Skin of body (tissue), 2 donors: ENCODE measurements around the gene PPARG. TPM values are rescaled to one million over a fixed set of nuclear protein-coding genes. Genes with fewer than 3 reads are reported as not detected.
"Not testable (repeated sequence)": the region's sequence is repeated elsewhere in the genome, so short reads cannot be mapped to it uniquely, and the experiment has no call there.

Source experiments
- DNase-seq: peaks from one replicate; lab custom pipeline; 2025; lab: John Stamatoyannopoulos, UW
- total RNA-seq: library from RNA; depleted of rRNA; stranded (reverse); fragments of >200 nt; gene quantifications from one replicate; pipeline ENCODE4 v1.2.3, GENCODE V29; 2014

Gene PPARG
- 72.8 TPM for total RNA-seq

DNA sequence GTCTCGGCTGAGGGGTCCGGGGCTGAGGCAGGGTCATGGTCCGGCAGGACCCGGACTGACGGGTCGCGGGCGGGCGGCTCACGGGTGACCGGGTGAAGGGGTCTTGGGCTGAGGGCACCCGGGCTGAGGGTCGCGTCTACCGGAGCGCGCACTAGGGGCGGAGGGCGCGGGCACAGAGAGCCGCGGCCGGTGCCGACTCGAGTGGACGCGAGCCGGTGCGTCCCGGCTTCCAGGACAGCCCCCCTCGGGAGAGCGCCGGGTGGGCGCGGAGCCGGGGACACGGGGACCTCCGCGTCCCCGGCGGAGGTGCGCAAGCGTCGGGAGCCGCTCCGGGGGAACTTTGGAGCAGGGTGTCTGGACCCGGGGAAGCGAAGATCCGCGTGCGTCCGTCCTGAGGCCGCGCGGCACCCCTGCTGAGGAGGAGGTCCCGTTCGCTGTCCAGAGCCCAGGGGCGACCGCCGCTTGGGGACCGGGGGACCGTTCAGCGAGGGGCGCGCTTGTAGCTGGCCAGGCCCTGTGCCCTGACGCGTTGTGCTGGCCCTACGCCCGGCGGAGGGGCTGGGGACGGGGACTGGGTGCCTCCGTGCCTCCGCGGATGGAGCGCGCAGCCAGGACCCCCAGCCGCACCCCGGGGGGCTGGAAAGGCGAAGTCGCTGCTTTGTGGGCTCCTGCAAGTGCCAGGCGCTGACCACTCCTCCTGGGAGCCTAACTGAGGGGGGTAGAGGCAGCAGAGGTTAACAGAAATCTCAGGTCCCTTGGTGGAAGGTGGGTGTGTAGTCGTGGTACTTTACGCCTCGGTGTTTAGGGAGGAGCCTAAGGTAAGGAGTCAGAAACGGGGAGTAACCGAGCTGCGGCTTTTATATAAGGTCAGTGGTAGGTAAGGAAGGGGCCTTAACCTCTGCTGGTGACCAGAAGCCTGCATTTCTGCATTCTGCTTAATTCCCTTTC, at the start of gene PPARG:
TSS of gene PPARG (plus strand) at position 889 of the 948 bp plus-strand sequence. CDS start 90,642 bp downstream, outside the sequence.
- peak; percentile 45 for DNase-seq

DNA sequence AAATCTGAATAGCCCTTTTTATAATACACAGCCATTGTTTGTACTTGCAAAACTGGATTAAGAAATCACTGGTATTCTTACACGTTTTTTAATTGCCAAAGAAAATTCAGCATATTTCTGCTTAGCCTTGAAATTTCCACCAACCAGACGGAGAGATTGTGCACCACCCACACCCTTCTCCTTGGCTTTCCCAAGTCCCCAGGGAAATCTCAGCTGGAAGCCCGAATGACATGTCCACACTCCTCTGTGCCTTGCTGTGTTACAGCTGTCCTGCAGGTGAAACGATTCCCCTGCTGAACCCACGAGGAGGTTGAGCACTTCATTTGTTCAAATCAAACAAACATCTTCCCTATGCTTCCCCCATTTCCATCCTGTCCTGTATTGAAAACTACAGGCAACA, 49.6 kb upstream of the PPARG start:
- DNase-seq = no peak

DNA sequence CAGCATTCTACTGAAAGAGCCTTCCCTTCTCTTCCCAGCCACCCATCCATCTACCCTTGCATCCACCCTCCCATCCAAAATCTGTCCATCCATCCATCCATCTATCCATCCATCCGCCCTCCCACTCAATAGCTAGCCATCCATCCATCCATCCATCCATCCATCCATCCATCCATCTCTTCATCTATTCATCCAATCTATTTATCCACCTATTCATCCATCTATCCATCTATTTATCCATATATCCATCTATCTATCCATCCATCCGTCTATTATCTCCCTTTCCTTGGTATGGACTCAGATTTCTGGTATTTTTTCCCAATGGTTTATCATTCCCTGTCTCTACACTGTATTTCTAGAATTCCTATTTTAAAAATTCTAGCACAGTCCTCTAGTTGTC, 46.1 kb upstream of the PPARG start:
- DNase-seq = no peak

DNA sequence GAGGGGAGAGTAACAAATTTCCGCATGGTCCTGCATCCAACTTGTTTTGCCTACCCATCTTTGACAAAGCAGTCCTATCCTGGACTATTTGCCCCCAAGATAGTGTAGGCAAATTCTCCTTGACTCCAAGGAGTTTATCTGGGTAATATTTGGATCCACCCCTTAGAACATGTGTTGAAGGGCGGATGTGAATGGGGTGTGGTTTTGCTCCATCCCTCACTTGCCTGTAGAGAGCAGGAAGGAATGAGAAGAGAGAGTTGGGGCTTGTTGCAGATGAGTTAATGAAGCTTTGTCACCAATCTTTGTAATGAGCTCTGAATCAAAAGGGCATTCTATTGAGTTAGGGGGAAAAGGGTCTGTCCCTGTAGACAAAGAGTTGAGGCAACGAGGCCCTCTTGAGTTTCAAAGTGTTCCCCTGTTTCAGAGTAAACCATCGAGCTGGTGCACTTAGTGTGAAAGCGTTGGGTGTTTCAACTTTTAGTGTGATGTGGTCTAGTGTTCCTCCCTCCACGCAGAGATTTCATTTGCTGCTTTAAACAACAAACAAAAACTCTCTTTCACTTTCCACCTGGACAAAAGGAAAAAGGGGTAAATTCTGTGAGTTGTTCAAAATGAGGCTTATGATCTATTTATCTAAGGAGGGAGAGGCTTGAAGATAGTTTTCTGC, 42.2 kb upstream of the PPARG start:
- DNase-seq = no peak

DNA sequence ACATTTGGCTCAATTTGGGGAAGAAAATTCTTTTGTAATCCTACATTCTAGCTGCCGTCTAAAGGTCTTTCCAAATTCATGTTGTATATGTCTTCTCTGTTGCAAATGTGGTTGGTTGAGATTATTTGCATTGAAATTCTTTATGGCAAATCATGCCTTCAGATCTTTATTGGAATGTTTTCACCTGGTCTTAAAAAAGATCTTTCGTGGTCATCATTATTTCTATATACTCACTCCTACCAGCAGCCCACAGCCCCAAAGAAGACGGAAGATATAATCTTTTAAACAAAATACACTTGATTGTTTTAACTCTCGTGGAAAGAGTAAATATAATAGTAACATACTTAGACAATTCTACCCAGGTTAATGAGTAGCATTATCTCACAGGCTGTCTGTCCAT, 41.5 kb upstream of the PPARG start:
- DNase-seq = no peak

DNA sequence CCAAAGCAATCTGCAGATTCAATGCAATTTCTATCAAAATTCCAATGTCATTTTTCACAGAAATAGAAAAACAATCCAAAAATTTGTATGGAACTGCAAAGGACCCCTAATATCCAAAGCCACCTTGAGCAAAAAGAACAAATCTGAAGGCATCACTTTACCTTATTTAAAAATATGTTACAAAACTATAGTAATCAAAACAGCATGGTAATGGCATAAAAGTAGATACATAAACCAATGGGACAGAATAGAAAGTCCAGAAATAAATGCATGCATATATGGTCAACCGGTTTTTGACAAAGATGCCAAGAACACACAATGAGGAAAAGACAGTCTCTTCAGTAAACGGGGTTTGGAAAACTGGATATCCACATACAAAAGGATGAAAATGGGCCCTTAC, 39.4 kb upstream of the PPARG start:
- DNase-seq = no peak

DNA sequence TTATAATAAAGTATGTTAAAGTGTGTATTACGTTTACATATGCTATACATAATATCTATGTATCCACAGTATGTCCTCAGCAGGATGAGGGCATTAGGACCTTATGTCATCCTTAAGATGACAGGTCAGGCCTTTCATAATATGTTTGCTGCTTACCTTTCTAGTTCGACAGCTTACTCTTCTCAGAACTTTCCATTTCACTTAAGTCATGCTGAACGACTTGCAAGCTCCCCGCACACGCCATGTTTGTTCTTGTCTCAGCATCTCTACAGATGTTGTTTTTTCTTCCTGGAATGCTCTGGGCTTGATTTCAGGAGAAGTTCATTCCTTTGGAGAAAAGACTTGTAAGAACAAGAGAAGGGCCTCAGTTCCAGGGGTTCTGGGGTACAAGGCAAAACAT, 36.0 kb upstream of the PPARG start:
- DNase-seq = no peak

DNA sequence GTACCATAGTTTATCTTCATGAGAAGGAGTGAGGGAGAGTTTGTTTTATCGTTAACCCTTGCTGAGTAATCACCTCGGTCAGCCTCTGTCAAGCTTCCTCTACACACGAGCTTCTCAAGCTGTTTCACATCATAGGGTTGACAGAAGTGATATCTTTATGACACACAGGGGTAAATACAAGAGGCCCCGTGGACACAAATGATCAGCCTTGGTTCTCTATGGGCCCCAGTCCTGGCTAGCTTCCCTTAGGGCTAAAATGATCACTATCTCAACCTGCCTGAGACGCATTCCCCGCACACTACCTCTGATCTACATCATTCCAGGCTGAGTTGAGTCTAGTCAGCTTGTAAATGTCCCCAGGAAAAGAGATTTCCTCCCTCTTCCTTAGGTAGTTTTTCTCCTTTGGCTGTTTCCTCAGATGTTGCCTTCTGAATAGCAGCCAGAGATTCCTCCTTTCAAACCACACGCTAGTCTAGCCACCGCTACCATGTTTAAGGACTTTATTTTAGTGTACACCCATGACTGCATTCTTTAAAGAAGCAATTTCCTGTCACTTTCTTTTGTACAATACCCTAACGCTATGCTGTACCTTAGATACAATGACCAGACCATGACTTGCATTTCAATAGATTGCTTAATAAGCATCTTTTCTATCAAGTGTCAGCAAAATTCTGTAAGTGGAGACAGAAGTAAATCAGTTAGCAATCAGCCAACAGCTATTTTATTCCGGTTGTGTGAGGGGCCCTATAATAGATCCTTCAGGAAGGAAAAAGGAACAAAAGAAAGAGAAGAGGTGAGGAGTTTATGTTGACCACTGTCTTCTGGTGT, 35.1 kb upstream of the PPARG start:
- no peak for DNase-seq

DNA sequence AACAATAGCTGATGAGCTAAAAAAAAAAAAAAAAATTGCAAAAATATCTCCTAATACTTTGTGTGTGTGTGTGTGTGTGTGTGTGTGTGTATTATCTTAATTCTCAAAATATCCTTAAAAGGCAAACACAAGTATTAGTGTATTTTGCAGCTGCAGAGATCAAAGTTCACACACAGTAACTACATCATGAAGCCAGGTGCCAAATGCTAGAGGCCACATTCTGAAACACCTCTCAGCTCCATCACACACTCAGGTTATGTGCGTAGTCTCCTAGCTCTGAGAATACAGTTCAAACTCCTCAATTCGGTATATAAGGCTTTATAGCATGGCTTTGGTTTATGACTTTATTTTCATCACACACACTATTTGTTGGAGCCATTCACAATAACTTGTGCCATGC, 33.5 kb upstream of the PPARG start:
- DNase-seq = no peak

DNA sequence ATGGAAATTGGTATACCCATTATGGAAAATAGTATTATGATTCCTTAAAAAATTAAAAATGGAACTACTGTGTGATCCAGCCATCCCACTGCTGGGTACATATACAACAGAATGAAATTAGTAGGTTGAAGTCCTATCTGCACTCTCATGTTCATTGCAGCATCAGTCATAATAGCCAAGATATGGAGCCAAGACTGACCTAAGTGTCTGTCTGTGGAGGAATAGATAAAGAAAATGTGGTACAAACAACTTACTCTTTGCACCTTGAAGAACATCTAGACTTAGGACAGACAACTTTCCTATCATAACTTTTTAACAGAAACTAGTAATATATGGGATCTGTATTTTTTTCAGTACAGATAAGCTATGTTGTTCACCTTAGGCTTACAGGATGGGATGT, 30.0 kb upstream of the PPARG start:
- no peak for DNase-seq

DNA sequence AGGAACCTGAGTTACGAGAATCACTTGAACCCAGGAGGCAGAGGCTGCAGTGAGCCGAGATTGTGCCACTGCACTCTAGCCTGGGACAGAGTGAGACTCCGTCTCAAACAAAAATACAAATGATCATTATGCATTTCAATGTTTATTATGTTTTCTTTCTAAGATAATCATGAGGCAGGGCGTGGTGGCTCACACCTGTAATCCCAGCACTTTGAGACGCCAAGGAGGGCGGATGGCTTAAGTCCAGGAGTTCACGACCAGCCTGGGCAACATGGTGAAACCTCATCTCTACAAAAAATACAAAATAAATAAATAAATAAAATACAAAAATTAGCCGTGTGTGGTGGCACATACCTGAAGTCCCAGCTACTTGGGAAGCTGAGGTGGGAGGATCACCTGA, 26.7 kb upstream of the PPARG start:
- not testable (repeated sequence) for DNase-seq

DNA sequence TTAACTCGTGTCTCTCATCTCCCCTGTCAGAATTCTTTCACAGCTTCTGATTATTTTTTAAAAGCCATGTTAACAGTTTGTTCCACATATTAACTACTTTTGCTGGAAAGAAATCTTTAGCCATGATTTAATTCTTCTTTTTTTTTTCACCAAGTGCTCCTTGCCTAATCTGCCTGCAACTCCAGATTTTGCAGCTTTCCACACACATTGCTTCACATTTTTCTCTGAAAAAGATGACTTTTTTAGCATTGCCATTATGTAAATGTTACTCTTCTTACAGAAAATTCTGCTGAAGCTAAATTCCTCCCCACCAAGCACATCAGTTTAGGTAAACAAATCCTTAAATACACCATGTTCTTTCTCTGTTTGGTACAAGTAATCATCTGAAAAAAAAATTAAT, 23.4 kb upstream of the PPARG start:
- no peak for DNase-seq

DNA sequence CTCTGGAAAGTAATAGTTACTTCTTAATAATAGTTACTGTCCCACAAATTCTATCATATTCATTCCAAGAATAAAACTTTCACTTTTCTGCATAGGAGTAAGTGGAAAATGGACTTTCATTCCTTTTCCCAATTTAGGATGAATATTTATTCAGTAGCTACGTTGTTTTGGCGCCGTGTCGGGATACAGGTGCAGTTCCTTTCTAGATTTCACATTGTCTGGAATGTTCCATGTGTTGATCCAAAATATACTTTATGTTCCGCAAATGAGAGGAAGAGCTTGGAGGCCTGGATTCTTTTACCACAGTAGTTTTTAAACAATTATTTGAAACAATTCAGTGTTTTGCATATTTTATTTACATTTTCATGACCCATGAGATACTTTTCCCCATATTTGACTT, 22.8 kb upstream of the PPARG start:
- no peak for DNase-seq

DNA sequence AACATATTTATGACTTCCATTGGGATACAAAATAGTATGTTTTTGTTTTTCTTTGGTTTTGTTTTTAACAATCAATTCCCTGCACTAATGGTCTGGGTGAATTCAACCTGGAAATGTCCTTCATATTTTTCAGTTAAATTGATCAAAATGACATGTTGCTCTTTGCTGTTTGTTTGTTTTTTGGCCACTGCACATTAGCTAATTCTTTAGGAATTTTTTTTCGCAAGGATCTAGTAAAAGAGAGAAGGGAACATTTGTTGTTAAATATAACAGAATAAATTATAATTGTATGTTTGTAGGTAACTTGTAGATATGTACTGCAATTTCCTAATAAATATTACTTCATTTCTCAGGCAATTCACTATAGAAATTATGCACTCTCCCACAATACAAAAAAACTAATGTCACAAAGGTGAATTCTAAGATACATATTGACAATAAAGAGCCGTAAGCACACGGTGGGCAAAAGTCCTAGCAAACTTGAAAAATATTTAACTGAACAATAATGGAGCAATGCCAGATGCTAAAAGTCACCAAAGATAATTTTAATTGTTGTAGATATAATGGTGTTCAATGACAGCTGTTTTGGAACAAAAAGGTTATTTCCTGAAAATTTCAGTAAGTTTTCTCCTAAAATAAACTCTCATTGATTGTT, 21.4 kb upstream of the PPARG start:
- DNase-seq = no peak

DNA sequence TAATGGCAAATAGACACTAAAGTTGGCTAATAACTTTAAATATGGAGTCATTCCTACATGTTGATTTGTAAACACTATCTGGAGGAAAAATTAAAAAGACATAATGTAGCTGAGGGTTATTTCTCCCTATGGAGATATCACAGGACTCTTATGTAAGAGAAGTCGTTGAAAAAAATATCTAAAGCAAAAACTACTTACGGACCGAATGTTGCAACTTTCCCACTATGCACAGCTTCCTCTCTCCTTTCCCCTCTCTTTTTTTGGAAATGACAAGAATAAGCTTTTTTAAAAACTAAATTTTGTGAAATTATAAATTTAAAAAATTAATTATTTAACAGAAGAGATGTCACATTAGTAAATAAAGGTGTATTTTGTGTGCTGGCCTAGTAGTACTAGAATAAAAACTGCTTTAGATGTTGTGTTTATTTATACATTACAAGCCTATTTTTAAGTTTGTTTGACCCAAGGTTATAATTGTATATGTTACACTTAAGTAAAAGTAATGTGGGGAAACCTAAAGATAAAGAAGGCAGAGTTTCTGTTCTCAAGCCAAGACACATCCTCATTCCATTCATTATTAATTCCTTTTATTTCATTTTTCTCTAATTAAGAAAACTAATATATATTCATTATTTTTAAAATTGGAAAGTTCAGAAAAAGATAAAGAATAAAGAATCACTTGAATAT, 20.7 kb upstream of the PPARG start:
- DNase-seq = peak; percentile 4

DNA sequence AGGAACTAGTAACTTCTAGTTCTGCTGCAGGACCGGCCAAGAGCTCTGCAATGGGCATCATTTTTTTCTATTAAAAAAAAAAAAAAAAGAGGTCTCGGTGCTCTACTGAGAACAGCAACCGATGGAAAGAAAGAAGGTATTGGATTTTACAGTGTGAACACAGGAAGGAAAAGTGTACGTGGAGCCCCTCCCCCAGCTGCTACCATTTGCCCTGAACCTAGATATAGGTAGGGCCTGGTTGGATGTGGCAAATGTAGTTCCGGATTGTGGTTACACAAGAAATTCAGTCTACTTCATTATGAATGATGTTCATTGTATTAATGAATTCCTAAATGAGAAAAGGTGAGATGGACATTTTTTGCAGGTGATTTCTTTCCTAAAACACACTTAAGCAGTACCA, 17.9 kb upstream of the PPARG start:
- no peak for DNase-seq

DNA sequence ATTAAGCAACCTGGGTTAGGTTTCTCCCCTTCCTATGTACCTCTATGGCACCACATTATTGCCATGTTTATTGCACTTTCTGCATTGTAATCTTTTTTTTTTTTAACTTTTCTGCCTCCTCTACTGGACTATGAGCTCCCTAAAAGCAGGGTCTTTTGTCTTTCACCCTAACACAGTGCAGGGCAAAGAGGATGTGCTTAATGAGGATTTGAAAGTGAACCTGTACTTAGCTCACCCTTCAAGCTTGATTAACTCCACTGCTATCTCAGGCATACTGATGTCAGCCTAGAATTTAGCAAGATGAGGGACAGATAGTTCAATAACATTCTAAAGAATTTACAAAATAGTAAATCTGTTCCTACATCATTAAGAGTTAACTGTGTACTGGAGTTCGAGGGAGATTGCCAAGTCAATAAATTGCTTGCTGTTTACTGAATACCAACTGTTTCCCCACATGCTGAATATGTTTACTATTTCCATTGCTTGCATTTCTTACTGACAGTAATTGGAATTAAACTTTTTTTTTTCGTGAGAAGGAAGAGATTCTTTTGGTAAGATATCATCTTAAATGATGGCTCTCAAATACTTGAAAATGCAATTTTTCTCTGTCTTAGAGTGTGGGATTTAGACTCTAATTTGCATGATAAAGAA, 15.7 kb upstream of the PPARG start:
- DNase-seq = peak; percentile 80

DNA sequence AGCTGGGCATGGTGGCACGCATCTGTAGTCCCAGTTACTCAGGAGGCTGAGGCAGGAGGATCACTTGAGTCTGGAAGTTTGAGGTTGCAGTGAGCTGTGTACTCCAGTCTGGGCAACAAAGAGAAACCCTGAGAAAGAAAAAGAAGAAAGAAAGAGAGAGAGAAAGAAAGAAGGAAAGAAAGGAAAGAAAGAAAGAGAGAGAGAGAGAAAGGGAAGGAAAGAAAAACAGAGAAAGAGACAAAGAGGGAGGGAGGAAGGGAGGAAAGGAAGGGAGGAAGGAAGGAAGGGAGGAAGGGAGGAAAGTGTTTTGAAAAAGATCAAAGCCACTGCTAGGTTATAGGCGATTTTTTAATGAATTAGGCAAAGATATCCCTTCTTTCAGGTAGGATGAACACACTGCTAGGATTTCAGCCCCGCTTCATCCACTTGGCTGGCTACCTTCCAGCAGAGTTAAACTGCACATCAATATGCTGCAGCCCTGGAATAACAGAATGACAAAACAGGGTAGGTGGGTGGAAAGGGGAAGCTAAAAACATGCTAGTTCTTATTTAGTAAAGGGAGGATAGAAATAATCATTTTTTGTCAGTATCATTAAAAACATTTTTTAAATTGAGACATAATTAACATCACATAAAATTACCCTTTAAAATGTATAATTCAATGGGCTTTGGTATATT, 12.8 kb upstream of the PPARG start:
- DNase-seq = no peak

DNA sequence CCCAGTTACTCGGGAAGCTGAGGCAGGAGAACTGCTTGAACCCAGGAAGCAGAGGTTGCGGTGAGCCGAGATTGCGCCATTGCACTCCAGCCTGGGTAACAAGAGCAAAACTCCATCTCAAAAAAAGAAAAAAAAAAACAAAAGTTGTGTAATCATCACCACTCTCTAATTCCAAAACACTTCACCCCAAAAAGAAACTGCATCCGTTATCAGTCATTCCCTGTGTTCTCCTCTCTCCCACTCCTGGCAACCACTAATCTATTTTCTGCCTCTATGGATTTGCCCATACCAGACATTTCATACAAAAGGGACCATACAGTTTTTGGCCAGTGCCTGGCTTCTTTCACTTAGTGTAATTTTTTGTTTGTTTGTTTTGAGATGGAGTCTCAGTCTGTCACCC, 12.0 kb upstream of the PPARG start:
- DNase-seq = not testable (repeated sequence)

DNA sequence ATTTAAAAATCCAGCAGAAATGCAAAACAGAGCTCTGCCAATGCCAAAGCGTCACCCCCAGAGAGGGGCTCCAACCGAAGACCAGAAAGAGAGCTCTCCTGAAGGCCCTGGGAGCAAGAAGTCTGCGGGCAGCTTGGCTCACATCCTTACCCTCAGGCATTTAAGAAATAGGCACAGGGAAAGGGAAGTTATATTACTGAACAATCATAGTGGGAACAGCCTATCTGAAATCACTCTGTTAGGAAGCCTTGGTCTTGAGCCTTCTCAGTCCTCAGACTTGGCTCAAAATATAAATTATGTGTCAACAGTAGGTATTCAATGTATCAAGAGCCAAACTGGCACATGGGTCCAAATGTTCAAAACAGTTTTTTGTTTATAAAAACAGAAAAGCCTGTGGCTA, 10.3 kb upstream of the PPARG start:
- DNase-seq = no peak
